GM10266 (cell line): ENCODE measurements around the gene ADAM12.
"Not testable (repeated sequence)": the region's sequence is repeated elsewhere in the genome, so short reads cannot be mapped to it uniquely, and the experiment has no call there.

ENCODE experiments used
- DNase-seq: peaks from one replicate; pipeline ENCODE4 v3.0.0; 2012; ENCODE audit errors: extremely low spot score
- CTCF ChIP-seq: IDR thresholded peaks from 2 replicates; pipeline ENCODE4 v1.5.1; 2012; ENCODE audit warnings: mild to moderate bottlenecking, low read depth; ENCODE audit not compliant: control insufficient read depth, insufficient read depth; ENCODE audit errors: missing control alignments

The ADAM12 gene

GRCh38 chr10:126179637-126180036 lies 208.6 kb downstream of the ADAM12 start:
- DNase-seq, result no peak
- no peak for TF ChIP-seq CTCF

DNA sequence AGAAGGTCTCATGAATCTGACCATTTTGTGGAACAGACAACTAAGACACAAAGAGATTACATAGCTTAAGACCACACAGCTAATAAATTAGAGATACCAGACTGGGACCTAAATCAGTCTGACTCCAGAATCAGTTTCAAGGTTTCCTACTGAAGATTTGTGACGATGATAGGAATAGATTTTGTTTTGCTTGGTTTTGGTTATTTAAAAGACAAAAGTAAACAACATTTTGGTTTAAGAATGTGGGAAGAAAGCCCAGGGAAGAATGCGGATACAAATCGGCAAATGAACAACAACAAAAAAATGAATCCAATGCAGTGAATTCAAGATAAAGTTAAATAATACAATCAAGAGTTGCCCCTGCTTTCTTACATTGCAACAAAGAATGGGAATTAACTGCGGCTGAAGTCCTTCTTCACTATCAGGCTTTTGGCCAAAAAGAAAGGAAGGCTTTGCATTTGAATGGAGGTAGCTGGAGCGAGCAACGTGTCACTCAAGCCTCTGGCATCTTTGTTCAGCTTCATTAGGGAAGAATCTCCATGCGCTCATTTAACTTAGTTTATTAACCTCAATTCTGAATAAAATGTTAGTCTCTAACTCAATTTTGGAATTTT lies 210.8 kb downstream of the ADAM12 start:
- TF ChIP-seq CTCF, result no peak

DNA sequence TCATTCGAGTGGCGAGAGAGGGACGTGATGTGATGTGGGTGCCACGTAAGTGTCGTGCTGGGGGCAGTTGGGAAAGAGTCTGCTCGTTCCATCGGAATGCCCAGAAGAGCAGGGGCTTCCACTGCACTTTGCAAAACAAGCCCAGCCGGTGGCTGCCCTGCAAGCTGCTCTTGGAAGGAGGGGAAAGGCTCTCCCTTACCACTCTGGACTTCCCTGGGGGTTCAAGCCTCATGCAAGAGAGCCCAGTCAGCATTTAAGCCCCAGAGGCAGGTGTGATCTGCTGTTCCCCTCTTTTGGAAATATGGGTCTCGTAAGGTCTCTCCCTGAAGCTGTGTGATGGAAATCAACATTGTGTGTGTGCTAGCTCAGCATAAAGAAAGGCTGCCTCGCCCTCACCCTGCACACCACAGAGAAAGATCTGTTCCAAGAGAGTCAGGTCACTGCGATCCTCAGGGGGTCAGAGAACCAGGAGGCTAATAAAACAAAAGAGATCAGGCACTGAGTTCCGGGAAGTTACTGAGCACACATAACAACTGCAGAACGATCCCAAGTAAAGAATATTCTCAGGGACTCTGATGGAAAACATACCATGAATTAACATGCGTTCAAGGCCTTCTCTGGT lies 212.5 kb downstream of the ADAM12 start:
- no peak for TF ChIP-seq CTCF
- no peak for DNase-seq

More for the DNA sequence above, 210.8 kb downstream of the ADAM12 start:
- no peak for DNase-seq

DNA sequence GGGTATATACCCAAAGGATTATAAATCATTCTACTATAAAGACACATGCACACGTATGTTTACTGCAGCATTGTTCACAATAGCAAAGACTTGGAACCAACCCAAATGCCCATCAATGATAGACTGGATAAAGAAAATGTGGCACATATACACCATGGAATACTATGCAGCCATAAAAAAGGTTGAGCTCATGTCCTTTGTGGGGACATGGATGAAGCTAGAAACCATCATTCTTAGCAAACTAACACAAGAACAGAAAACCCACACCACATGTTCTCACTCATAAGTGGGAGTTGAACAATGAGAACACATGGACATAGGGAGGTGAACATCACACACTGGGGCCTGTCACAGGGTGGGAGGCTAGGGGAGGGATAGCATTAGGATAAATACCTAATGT lies 215.5 kb downstream of the ADAM12 start:
- not testable (repeated sequence) for DNase-seq

DNA sequence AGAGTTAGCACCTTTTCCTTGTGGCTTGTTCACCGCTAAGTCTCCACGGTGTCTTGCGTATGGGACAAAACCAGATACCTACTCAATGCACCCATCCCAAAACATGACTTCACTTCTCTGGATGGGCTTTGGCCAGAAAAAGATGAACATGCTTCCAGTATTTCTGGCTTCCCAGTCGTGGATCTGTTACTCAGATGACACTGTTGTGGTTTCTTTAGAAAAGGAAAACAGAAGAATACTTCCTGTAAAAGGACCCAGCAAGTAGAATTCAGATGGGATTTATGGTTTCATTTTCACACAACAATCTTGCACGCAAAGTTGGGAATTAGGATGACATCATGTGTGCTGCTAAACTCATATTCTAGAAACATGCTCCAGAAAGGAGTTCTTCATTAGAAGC lies 216.7 kb downstream of the ADAM12 start:
- DNase-seq, result no peak
- no peak for TF ChIP-seq CTCF

DNA sequence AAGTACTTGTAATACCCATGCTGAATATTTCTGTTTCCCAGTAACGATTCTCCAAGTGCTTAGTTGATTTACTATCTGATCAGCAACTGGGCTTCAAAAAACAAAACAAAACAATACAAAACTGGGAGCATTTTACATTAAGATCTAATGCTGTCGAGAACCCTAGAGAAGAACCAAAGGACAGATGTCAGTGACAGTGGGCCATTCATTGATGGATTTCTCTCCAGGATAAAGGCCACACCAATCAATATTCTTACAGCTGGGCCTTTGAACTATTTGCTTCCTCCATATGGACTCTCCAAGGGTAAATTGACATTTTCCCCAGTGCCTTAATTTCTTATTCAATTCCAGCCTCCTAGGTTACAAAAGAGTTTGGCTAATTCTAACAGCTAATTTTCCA lies 217.5 kb downstream of the ADAM12 start:
- no peak for TF ChIP-seq CTCF
- no peak for DNase-seq

DNA sequence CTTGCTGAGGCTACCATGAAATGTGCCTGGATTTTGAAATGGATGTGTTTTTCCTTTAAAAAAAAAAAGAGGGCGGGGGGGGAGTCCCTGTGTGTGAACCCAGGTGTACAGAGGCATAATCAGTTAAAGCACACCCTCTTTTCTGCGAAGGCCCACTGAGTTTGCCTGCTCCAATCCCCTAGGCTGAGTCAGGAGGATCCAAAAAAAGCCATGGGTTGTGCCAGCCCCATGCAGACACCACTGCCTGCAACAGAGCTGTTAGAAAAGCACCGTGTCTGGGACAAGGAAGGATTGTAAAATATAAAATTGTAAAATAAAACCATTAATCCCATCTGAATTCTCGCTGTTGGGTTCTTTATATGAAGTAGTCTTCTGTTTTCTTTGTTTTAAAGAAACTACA lies 217.9 kb downstream of the ADAM12 start:
- no peak for TF ChIP-seq CTCF
- no peak for DNase-seq

GRCh38 chr10:126169899-126170298 lies 218.4 kb downstream of the ADAM12 start:
- TF ChIP-seq CTCF, result no peak
- DNase-seq, result no peak
